Stimulated activated CD4-positive, alpha-beta T cell treated with anti-CD3 and anti-CD28 coated beads, Interleukin-1b, Interleukin-23, amount 100 ng/mL, for 48 hours (primary cell): ENCODE measurements around the gene HSPA1B.
"Not testable (repeated sequence)": the region's sequence is repeated elsewhere in the genome, so short reads cannot be mapped to it uniquely, and the experiment has no call there.

ENCODE experiments used
- DNase-seq: peaks from one replicate; pipeline ENCODE4 v3.0.0-alpha.2; 2020

The HSPA1B gene

DNA sequence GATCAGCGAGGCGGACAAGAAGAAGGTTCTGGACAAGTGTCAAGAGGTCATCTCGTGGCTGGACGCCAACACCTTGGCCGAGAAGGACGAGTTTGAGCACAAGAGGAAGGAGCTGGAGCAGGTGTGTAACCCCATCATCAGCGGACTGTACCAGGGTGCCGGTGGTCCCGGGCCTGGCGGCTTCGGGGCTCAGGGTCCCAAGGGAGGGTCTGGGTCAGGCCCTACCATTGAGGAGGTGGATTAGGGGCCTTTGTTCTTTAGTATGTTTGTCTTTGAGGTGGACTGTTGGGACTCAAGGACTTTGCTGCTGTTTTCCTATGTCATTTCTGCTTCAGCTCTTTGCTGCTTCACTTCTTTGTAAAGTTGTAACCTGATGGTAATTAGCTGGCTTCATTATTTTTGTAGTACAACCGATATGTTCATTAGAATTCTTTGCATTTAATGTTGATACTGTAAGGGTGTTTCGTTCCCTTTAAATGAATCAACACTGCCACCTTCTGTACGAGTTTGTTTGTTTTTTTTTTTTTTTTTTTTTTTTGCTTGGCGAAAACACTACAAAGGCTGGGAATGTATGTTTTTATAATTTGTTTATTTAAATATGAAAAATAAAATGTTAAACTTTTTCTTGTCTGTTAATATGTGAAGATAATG is 2.2 kb downstream of the HSPA1B start:
- no peak for DNase-seq

DNA sequence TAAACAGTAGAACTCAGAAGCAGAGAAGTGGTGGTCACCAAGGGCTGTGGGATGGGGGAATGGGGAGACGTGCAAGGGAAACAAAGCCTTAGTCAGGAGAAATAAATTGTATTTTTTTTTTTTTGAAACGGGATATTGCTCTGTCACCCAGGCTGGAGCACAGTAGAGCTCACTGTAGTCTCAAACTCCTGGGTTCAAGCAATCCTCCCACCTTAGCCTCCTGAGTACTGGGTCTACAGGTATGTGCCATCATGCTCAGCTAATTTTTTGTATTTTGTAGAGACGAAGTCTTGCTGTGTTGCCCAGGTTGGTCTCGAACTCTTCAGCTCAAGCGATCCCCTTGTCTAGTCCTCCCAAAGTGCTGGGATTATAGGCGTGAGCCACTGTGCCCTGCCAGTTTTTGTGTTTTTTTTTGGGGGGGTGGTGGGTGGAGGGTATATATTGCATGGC is 3.4 kb downstream of the HSPA1B start:
- no peak for DNase-seq

DNA sequence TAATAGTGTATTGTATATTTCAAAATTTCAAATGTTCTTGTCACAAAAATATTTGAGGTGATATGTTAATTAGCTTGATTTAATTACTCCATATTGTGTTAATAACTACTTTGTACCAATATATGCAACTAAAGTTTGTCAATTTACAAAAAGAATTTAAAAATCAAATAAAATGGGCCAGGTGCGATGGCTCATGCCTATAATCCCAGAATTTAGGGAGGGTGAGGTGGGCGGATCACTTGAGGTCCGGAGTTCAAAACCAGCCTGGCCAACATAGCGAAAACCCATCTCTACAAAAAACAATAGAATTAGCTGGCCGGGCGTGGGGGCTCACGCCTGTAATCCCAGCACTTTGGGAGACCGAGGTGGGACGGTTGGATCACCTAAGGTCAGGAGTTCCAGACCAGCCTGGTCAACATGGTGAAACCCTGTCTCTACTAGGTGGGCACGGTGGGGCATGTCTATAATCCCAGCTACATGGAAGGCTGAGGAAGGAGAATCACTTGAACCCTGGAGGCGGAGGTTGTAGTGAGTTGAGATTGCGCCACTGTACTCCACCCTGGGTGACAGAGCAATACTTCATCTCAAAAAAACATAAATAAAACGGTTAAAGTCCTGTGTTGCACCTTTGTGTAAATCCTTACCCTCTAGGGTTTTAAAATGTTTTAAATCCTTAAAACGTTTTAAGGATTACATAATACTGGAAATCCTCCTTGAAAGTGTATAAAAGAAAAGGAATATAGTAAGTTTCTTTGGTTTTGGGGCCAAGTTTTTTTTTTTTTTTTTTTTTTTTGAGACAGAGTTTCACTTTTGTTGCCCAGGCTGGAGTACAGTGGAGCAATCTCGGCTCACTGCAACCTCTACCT is 4.0 kb downstream of the HSPA1B start:
- DNase-seq, result no peak

DNA sequence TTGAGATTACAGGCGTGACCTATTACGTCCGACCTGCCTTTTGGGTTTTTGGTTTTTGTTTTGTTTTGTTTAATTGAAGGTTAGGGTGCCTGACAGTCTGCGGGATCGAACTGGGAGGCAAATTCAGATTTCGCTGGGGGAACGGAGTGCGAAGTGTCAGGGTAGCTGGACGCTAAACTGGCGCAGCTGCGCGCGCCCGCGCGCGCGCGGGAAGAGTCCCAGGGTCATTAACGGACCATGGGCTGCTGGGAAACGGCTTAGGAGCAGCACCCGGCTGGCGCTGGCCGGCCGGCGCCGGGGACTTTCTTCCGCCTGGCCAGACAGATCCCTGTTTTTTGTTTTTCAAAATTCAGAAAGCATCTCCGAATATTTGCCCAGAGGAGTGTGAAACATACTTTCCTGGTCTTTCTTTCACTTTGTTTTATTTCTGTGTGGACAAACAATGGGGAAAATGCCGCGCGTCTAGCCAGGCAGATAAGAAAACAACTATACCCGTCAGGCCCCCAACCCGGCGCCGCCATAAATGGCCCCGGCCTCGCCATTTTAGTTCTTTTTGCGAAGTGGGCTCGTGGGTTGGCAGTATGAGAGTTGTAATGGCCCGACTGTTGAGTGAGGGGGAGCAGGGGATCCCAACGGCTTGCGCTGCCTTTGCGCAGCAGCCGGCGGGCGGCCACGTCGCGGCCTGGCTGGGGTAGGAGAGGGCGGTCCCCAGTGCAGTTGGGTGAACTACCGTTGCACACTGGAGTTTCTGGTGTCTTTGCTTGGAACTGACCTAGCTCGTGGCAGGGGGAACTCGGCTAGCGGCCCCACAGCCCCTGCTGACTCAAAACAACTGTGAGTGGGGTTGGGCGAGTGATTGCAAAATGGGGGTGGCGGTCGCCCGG is 7.1 kb downstream of the HSPA1B start:
- DNase-seq, result peak; percentile 83

DNA sequence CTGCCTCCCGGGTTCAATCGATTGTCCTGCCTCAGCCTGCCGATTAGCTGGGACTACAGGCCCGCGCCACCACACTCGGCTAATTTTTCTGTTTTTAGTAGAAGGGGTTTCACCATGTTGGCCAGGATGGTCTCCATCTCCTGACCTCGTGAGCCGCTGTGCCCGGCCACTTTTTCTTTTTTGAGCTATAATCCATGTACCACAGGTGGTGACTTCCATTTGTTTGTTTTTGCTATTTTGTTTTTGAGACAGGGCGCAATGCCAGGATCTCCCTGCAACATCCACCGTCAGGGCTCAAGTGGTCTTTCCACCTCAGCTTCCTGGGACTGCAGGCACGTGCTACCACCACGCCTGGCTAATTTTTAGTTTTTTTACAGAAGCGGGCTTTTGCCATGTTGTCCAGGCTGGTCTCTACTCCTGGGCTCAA is 8.5 kb downstream of the HSPA1B start:
- DNase-seq, result no peak

DNA sequence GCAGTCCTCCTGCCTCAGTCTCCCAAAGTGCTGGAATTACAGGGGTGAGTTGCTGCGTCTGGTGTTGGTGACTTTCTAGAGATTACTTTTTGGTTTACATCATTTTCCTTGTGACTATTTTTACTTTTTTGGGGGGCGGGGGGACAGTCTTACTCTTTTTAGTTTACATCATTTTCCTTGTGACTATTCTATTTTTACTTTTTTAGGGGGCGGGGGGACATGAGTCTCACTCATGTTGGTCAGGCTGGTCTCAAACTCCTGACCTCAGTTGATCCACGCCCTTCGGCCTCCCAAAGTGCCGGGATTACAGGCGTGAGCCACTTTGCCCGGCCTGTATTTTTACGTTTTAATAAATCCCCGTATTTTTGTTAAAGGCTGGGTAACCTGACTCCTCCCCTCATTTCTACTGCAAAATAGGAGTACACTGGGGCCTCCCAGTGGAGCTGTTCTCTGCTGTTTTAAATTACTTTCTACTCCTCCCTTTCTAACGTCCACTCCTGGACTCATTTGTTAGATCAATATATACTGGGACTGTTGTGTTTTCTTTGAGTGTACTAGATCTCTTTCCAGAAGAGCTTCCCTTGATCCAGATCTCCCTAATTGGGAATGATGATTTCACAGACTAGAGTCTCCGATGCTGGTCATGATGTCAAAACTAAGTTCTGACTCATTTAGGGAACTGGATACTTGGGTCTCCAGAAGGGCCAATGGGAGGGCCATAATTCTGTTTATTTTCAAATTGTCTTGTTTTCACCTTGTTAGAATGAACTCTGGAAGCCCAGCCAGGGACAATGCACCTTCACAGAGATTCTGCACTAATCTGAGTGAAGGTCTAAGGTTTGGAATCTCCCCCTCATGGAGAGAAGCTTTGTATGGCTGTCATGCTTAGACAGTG is 9.2 kb downstream of the HSPA1B start:
- DNase-seq, result no peak

DNA sequence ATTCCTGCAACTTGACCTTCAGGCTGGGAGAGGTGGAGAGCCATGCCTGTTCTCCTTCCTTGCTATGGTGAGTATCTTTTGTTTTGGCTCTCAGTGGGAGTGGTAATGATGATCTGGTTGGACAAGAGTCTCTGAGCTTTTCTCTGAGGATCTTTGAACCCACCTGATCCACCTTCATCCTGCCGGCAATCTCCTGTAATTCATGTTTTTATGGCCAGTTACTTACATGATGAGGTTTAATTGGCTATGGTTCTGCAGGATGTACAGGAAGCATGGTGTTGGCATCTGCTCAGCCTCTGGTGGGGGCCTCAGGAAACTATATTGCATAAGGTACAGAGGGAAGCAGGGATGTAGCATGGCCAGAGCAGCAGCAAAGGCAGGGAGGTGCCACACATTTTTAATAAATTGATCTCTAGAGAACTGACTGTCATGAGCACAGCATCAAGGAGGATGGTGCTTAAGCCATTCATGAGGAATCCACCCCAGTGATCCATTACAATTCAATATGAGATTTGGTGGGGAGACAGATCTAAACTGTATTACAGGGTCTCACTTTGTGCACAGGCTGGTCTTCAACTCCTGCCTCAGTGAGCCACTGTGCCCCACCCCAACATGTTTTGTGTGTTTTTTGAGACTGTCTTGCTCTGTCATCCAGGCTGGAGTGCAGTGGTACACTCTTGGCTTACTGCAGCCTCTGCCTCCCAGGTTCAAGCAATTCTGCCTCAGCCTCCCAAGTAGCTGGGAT is 10.0 kb downstream of the HSPA1B start:
- no peak for DNase-seq

DNA sequence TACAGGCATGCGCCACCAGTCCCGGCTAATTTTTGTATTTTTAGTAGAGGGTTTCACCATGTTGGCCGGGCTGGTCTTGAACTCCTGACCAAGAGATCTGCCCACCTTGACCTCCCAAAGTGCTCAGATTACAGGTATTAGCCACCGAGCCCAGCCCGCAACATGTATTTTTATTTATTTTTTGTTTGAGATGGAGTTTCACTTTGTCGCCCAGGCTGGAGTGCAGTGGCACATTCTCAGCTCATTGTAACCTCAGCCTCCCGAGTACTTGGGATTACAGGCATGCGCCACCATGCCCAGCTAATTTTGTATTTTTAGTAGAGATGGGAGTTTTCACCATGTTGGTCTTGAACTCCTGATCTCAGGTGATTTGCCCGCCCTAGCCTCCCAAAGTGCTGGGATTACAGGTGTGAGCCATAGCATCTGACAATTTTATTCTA is 10.6 kb downstream of the HSPA1B start:
- not testable (repeated sequence) for DNase-seq

DNA sequence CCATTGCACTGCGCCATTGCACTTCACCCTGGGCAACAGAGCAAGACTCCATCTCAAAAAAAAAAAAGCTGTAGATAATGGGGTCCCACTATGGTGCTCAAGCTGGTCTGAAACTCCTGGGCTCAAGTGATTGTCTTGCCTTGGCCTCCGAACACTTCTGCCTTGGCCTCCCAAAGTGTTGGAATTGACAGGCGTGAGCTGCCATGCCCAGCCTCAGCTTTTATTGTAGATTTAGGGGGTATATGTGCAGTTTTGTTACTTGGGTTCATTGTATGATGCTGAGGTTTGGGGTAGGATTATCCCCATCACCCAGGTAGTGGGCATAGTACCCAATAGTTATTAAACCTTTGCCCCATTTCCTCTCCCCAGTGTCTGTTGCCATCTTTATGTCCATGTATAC is 11.4 kb downstream of the HSPA1B start:
- DNase-seq, result no peak

DNA sequence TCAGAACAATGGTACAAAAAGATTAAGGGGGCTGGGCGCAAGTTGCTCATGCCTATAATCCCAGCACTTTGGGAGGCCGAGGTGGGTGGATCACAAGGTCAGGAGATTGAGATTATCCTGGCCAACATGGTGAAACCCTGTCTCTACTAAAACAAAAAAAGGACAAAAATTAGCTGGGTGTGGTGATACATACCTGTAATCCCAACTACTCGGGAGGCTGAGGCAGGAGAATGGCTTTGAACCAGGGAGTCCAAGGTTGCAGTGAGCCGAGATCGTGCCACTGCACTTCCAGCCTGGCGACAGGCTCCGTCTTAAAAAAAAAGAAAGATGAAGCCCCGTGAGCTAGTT is 12.2 kb downstream of the HSPA1B start:
- not testable (repeated sequence) for DNase-seq

DNA sequence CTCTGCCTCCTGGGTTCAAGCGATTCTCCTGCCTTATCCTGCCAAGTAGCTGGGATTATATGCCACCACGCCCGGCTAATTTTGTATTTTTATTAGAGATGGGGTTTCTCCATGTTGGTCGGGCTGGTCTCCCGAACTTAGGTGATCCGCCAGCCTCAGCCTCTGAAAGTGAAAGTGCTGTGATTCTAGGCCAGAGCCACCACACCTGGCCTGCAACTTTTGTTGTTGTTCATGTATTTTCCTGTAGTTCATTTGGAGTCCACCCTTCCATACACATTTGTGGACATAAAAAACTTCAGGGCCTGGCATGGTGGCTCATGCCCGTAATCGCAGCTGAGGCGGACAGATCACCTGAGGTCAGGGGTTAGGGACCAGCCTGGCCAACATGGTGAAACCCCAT is 14.5 kb downstream of the HSPA1B start:
- DNase-seq, result no peak

DNA sequence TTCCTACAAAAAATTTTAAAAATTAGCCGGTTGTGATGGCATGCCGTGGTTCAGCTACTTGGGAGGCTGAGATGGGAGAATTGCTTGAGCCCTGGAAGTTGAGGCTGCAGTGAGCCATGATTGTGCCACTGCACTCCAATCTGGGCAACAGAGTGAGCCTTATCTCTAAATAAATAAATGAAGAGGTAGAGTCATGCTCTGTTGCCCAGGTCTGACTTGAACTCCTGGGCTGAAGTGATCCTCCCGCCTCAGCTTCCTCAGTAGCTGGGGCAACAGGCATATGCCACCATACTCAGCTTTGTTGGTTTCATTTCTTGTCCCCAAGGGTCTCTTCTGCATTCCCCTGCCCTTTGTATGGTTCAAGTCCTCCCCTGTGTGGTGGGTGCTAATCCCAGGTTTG is 17.0 kb downstream of the HSPA1B start:
- no peak for DNase-seq

DNA sequence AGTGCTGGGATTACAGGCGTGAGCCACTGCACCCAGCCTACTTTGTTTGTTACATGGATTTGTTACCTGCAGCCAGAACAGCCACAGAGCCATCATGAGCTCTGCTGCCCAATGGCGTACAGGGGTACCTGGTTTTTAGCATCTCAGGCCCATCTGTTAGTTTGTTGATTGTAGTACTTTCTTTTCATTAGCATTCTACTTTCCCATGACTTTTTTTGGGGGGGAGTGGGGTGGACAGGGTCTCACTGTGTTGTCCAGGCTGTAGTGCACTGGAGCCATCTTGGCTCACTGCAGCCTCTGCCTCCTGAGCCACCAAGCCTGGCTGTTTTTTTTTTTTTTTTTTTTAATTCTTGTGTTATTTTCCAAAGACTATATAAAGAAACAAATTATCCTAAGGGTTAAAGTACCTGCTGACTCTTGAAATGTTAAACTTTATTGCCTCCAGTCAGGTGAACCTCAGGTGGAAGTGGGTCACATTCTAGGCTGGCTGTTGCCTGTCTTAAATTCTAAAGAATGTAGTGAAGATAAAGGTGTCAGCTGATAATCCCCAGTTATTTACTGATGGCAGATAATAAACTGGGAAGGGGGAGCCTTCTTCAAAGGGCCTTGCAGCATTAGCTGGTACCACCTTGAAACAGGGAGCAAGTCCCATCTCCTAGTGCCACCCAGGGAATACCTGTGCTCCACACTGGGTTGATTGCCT is 19.9 kb downstream of the HSPA1B start:
- no peak for DNase-seq

DNA sequence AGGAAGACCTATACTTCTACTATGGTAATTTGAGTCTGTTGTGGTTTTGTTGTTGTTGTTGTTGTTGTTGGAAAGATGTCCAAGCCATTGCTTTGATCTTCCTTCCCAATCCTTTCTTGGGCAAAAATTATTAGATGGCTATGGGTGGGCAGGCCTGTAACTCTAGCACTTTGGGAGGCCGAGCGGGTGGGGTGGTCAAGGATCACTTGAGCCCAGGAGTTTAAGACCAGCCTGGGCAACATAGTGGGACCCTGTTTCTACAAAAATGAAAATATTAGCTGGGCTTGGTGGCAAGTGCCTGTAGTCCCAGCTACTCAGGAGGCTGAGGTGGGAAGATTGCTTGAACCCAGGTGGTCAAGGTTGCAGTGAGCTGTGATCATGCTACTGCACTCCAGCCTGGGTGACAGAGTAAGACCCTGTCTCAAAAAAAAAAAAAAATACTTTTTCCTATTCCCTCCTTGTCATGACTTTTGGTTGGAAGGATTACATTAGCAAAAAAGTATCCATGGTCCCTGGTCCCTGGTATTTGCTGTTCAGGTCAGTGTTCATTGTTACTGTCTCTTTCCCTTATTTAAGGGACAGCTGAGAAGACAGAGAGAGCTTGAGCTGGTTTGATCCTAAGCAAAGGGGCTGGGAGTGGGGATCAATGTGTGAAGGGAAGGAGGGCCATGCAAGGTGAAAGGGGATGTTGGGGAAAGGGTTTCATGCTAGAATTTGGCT is 23.4 kb downstream of the HSPA1B start:
- no peak for DNase-seq

DNA sequence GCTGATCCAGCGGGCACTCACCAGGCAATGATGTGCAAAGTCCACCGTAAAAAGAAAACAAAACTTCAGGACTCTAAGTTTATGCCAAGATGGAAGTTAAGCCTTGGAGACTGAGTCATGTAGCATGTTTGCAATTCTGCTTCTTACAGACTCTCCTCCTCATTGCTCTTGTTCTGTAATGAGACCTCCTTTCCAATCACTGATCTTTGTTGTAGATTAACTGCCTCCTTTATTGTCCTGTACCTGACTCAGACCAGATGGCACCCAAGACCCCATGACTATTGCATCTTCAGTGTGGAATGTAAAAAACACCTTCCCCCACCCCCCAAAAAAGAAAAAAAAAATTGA is 23.9 kb downstream of the HSPA1B start:
- no peak for DNase-seq

DNA sequence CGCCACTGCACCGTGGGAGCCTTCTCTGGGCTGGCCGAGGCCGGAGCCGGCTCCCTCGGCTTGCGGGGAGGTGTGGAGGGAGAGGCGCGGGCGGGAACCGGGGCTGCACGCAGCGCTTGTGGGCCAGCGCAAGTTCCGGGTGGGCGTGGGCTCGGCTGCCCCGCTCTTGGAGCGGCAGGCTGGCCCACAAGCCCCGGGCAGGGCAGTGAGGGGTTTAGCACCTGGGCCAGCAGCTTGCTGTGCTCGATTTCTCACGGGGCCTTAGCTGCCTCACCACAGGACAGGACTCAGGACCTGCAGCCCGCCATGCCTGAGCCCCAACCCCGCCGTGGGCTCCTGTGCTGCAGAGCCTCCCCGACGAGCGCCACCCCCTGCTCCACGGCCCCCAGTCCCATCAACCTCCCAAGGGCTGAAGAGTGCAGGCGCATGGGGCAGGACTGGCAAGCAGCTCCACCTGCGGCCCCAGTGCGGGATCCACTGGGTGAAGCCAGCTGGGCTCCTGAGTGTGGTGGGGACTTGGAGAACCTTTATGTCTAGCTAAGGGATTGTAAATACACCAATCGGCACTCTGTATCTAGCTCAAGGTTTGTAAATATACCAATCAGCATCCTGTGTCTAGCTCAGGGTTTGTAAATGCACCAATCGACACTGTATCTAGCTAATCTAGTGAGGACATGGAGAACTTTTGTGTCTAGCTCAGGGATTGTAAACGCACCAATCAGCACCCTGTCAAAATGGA is 24.6 kb downstream of the HSPA1B start:
- not testable (repeated sequence) for DNase-seq

DNA sequence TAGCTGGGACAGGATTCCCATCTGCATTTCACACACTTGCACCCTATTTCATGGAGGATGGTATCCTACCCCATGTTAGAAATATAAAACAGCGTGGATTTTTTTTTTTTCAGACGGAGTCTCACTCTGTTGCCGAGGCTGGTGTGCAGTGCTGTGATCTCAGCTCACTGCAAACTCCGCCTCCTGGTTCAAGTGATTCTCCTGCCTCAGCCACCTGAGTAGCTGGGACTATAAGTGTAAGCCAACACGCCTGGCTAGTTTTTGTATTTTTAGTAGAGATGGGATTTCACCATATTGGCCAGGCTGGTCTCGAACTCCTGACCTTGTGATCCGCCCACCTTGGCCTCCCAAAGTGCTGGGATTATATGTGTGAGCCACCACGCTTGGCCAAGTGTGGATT is 30.2 kb downstream of the HSPA1B start:
- DNase-seq, result not testable (repeated sequence)

DNA sequence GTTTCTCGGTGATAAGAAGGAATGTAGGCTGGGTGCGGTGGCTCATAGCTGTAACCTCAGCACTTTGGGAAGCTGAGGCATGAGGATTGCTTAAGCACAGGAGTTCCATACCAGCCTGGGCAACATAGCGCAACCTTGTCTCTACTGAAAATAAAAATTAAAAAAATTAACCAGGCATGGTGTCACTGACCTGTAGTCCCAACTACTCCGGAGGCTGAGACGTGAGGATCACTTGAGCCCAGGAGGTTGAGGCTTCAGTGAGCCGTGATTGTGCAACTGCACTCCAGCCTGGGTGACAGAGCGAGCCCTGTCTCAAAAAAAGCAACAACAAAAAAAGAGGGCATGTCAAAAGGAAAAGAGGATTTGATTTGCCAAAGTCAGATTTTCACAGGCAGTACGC is 31.2 kb downstream of the HSPA1B start:
- DNase-seq, result no peak

DNA sequence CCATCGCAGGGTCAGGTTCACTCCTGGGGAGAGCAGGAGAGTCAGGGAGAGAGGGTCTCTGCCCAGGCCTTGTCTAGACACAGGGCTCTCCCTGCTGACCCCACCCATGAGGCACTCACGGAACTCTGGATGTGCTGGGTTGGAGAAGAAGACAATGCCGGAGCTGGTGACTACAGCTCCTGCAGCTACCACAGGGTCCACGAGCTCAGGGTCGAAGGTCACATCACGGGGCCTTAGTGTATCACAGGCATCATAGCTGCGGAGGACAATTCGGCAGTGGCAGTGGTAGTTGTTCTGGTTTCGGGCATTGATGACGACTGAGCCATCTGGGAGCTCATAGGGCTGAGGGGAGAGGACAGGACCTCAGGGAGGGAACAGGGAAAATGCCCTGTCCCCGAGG is 32.4 kb downstream of the HSPA1B start:
- DNase-seq, result no peak

DNA sequence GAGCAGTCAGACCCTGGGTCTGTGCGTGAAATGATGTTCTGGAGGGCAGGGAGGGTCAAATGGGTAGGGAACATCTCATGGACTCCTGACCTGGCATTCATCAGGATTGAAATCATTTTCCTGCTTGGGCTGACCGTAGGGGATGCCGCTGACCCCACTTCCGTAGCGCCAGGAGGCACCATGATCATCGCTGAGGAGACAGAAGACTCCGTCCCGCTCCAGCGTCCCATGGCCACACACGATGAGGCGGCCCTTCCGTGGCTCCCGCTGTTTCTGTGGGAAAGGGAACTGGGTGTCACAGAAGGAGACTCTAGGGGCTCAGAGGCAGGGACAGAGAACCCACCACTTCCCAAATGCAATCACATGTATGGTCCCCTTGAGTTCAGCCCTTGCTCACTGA is 32.8 kb downstream of the HSPA1B start:
- no peak for DNase-seq
